DMS114 treated with DMSO at 0.1 percent for 48 hours (cell line): ENCODE data around the gene ALDH3A2.

ENCODE experiments used
- DNase-seq: peaks from one replicate; lab custom pipeline; 2025; ENCODE audit not compliant: unreplicated experiment; lab: John Stamatoyannopoulos, UW

Gene ALDH3A2

GRCh38 chr17:19713901-19714361 lies 65.4 kb downstream of the ALDH3A2 start:
- no peak for DNase-seq

GRCh38 chr17:19714542-19715411 lies 66.2 kb downstream of the ALDH3A2 start:
- DNase-seq = no peak

DNA sequence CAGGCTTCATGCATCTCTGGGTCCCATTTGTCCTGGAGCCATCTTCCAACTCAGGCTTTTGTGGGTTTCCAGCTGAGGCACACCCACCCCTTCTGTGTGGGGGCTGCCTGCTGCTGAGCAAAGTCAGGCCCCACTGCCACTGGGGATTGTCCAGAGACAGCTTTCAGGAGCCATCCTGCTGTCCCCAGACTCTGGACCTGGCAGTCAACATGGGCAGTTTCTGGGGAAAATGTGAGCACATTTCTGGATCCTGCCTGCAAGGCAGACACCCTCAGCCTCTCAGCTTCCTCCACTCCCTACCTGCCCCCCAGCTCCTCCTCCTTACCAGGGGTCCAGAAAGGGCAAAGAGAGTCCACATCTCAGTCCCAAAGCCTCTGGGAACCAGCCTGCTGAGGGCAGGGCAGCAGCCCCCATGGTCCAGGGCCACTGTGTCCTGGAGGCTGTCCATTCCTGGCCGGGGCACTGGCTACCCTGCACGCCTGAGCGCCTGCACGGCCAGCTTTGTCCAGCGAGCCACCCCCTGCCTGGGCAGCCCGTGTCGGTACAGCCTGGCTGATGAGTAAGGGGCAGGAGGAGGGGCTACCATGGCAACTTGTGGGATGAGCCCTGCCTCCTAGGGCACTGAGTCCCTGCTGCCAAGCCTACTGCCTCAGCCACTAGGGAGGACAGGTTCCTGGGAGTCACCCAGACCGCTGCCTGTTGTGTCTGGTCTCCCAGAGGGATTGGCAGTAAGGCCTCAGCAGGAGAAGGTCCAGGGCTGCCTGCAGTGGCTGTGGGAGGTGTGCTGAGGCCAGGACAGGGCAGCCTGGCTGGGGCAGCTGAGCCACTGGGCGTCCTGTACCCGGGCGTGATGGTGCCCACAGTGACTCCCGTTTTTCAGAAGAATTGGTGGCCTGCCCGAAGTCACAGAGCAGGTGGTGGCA lies 67.8 kb downstream of the ALDH3A2 start, which contains the start of gene SLC47A2:
TSS of gene SLC47A2 (minus strand) at position 477 of the 923 bp plus-strand sequence. CDS start at position 448, 29 bp downstream.
- DNase-seq = no peak

DNA sequence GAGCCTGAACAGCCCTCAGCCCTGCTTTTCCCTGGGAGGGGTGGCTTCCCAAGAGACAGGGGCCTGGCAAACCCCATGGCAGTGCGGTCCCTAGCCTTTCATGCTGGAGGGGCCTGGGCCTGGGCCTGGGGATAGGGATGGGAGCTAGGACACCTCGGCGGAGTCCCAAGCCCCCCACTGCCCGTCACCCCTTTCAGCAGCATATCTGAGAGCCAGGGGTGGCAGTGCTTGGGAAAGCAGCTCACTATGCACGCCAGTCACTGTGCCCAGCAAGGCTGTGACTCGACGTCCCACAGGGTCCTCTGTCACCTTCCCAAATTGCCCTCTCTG lies 68.4 kb downstream of the ALDH3A2 start:
- no peak for DNase-seq

- no peak for DNase-seq
These were observed 68.9 kb downstream of the ALDH3A2 start for GRCh38 chr17:19717411-19717908.

DNA sequence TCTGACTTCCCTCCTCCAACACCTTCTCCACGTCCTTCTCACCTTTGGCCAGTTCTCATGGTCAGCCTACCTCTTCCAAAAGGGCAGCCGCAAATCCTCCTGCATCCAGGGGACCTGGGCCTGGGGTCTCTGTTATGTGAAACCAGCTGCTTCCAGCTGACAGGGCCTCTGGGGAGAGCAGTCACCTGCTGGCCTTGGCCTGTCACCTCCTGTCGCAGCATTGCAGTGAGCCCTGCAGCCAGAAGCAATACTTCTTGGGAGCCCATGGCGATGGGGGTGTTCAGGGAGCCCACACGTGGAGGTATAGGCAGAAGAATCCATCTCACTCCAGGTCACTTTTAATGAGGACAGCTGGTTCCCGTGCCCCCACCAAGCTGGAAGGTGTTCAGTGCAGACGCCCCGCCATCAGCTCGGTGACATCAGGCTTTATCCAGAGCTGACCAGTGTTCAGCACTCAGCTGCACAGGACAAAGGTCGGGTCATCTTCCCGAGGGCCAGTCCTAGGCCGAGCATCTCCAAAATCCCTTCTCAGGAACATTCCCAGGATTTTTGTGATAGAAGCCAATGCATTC lies 69.6 kb downstream of the ALDH3A2 start:
- no peak for DNase-seq

- DNase-seq = no peak
These were observed 70.2 kb downstream of the ALDH3A2 start for GRCh38 chr17:19718613-19719354.

- DNase-seq = no peak
These were observed 71.0 kb downstream of the ALDH3A2 start for GRCh38 chr17:19719355-19720209.

DNA sequence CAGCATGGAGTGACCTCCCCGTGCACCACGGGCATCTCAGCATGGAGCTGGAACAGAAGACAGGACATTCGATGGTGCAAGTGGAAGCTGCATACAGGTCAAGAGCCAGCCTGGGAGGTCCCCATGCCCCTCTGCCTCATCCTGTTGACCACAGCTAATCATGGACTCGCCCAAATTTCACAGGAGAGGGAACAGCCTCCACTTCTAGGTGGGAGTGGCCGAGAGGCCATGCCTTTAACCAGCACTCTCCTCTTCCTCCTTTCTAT lies 71.6 kb downstream of the ALDH3A2 start:
- DNase-seq = no peak

GRCh38 chr17:19720631-19721426 lies 72.3 kb downstream of the ALDH3A2 start:
- no peak for DNase-seq

- DNase-seq = no peak
These were observed 75.4 kb downstream of the ALDH3A2 start for GRCh38 chr17:19723964-19724363.

DNA sequence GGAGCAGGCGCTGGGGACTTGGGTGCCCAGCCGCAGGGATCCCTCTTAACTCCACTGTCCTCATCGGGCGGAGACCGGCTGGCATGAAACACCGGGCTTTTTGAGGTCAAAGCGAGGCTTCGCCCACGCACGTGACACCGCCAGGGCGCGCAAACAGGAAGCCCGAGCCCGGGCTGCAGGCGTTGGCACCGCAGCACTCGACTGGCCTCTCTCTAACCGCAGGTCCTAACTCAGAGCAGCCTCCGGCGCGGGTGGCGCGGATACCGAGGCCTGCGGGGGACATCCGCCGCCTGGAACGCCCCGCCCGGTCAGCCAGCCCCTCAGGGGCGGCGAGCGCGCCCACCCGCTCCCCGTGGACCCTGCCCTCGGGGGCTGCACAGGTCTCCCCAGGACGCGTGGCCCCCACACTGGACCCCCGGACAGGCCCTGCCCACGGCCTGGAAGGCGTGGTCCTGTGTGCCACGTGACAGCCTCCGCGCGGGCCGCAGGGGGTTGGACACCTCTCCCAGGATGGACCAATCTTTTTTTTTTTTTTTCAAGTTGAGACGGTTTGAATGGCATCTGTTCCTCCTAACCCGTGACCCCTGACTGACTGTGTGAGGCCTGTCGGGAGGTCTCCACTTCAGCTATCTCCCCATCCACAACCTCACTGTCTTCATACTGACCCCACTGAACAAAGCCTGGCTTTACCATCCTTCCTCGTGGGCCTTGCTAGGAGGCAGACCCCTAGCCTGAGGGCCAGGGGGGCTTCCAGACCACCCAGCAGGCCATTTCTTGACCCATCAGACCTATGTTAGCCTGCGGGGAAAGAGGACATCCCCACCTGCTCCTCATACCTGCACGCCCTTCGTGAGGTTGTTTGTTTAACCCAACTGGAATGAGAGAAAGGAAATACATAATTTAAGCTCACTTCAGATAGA lies 76.2 kb downstream of the ALDH3A2 start:
- DNase-seq = no peak

GRCh38 chr17:19725486-19725885 lies 76.9 kb downstream of the ALDH3A2 start:
- no peak for DNase-seq

GRCh38 chr17:19726631-19727376 lies 78.3 kb downstream of the ALDH3A2 start:
- DNase-seq = no peak
